HG03103 (cell line): ENCODE results near the gene PERCC1.

Source experiments
- ATAC-seq: cut with Tn5 transposase; IDR thresholded peaks from one replicate; pipeline ENCODE4 v1.9.1; 2021; ENCODE audit warnings: low read depth; ENCODE audit not compliant: unreplicated experiment

The PERCC1 gene

DNA sequence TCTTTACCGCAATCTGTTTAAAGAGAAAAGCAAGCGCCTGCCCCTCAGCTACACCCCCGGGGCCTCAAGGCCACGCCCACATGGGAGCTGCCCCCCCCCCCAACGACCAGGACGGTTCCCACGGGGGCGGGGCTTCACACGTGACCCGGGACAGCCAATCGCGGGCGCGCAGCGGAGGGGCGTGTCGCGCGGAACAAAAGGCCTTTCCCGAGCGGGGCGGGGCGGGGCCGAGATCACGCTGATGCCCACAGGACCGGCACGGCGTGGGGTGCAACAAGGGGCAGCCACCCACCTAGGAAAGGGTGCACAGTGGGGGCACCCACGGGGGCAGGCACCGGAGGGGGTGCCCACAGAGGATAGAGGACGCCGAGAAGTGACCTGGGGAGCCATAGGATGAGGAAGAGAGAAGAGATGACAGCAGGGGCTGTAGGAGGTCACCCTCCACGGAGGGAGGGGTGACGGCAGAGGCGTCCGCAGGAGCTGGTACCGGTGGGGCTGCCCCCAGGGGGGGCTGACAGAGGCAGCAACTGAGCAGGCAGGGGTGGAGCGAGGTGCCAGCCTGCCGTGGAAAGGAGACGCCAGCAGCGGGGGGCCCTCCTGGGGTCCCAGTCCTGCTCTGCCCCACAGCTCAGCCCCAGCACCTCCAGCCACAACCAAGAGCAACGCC lies 22.6 kb upstream of the PERCC1 start:
- peak; percentile 72 for ATAC-seq

DNA sequence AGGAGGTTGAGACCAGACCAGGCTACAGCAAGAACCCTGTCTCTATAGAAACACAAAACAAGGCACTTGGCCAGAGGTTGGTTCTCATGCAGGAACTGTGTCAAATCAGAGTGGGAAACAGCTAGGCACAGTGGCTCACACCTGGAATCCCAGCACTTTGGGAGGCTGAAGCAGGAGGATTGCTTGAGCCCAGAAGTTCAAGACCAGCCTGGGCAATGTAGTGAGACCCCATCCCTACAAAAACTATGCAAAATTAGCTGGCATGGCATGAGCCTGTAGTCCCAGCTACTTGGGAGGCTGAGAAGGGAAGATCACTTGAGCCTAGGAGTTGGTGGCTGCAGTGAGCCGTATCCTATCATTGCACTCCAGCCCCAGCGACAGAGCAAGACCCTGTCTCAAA lies 18.0 kb upstream of the PERCC1 start:
- no peak for ATAC-seq

DNA sequence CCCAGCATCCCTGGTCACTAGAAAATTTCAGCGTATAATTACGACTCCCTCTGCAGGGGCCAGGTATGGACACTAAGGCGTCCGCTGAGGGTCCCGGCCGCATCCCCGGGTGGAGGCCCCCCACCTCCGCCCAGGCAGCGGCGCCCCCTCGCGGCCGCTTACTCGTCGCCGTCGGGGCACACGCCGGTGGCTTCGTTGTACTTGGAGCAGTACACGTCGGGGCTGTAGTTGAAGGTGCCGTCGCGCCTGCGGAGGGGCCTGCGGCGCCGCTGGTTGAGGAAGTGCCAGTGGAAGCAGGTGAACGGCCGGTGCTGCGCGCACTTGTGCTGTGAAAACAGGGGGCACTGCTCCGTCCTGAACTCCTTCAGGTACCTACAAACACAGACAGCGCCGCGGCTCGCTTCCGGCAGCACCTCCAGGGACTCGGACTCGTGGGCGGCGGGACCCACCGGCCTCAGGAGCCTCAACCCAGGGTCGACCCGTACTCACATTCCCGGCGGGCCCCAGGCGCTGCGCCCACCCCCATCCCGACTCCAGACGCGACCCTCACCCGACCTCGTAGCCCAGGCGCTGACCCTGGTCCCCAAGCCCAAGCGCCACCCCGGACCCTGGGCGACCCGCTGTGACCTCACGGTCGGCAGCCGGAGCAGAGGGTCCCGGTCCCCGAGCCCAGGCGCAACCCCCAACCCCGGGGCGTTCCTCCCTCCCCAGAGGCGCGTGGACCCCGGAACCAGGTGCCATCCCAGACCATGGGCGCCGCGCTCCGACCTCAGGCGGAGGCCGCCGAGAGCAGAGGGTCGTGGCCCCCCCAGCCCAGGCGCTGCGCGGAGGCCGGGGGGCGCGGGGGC lies 17.0 kb upstream of the PERCC1 start:
- no peak for ATAC-seq

DNA sequence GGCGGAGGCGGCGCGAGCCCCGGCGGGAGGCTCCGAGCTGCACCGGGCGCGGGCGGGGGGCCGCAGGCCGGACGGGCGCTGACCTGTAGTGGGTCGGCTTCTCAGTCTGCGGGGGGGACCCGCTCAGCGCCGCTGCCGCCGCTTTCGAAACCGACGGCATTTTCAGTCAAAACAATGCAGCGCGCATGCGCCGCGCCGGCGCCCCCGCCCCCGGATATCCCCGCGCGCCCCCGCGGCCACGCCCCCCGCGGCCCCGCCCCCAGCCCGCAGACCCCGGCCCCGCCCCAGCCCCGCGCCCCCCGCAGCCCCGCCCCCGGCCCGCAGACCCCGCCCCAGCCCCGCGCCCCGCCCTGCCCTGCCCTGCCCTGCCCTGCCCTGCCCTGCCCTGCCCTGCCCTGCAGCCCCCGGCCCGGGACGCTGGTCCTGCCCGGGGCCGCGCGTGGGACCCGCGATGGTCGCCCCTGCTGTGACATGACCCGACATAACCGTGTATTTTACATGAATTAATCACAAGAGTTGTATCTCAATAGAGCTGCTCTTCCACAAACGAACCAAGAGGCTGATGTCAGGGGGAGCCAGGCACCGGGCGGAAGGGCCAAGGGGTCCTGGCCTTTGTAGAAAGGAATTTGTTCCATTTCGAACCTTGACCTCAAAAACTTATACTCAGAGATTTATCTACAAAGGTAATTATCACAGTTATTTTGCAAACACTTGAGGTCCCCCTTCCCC lies 16.2 kb upstream of the PERCC1 start, which contains the start of gene UNKL:
UNKL (minus strand) TSS at position 173 of the 729 bp plus-strand sequence; CDS start at position 160, 13 bp downstream.
- ATAC-seq = no peak

DNA sequence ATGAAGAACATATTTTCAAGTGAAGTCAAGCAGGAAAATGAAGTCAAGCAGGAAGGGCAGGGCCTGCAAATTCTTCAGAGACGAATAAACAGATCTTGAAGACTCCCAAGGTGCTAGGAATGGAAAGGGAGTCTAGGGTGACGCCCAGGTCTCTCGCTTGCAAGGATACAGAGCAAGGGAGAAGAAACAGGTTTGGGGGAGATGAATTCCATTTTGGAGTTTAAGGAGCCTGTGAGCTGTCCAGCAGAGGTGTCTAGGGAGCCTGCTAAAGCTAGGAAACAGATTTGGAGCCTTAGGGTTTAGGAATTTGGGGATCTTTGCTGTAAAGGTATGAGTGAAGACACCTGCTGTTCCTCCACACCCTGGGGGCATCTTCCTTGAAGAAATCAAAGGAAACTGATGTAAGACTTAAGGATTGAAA lies 14.3 kb upstream of the PERCC1 start:
- ATAC-seq = no peak

DNA sequence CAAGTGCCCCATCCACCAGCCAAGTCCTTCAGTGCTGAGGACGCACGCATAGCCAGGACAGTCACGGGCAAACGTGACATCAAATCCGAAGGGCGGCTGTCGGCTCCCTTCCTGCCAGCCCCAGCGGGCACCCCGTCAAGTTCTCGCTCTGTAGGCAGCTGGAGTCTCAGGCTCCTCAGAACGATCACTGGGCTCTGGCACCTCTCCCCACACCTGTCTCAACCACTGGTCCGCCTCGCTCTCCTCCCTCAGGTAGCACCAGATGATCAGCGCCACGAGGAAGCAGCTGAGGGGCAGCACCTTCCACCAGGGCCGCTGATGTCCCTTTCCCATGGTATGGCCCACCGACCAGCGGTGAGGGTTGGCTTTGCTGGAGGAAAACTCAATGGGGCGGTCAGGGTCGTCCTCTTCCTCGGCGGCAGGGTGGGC lies 10.8 kb upstream of the PERCC1 start:
- ATAC-seq = peak; percentile 6

DNA sequence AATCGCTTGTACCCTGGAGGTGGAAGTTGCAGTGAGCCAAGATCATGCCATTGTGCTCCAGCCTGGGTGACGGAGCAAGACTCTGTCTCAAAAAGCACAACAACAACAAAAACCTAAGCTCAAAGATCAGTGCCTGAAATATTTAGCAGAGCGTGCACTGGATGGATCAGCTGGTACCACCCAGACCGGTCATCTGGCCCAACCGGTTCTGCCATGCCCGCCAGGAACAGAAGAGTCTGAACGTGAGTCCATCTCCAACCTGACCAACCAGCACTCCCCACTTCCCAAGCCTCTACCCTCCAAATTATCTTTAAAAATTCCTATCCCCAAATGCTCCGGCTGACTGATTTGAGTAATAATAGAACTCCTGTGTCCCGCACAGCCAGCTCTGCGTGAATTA lies 8.8 kb upstream of the PERCC1 start:
- ATAC-seq = no peak

DNA sequence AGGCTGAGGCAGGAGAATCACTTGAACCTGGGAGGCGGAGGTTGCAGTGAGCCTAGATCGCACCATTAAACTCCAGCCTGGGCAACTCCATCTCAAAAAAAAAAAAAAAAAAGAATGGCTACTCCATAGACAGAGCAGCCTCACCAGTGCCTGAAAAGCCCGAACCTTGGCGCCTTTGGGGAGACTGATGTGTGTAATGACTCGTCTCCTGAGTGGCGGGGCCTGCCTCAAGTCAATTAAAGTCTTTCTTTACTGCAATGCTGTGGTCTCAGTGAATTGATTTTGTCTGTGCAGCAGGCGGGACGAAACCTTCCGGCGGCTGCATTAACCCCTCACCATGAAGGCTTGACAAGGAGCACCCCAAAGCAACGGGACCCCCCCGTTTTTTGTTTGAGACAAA lies 6.8 kb upstream of the PERCC1 start:
- no peak for ATAC-seq

DNA sequence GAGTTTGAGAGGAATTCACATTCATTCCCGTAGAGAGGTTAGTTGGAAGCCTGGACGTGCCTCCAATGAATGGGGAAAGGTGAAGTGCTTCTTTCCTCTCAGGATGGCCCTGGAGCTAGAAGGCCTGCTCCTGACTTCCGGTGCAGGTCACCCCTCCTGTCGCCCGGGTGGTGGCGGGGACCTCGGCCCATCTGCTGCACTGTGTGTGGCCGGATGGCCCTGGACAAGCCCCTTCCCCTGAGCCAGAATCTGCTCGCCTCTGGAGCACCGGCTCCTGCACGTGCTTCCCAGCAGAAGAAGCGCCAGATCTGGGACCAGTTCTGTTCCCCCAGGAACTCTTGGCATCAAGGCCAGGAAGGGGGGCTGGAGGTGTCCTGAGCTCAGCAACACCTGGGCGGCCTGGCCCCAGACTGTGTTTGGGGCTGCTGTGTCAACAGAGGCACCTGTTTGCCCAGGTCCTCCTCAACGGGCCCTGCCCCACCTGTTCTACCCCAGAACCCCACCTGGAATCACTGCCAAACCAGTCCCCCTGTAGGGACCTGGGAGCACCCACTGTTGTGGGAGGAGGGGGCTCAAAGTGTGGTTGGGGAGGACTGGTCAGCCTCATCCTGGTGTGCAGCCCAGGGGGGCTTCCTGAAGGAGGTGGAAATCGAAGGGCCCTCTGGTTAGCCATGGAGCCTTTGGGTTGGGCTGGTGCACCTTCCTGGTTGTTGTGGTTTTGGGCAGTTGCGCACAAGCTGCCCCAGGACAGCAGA lies 5.1 kb upstream of the PERCC1 start:
- ATAC-seq = no peak

DNA sequence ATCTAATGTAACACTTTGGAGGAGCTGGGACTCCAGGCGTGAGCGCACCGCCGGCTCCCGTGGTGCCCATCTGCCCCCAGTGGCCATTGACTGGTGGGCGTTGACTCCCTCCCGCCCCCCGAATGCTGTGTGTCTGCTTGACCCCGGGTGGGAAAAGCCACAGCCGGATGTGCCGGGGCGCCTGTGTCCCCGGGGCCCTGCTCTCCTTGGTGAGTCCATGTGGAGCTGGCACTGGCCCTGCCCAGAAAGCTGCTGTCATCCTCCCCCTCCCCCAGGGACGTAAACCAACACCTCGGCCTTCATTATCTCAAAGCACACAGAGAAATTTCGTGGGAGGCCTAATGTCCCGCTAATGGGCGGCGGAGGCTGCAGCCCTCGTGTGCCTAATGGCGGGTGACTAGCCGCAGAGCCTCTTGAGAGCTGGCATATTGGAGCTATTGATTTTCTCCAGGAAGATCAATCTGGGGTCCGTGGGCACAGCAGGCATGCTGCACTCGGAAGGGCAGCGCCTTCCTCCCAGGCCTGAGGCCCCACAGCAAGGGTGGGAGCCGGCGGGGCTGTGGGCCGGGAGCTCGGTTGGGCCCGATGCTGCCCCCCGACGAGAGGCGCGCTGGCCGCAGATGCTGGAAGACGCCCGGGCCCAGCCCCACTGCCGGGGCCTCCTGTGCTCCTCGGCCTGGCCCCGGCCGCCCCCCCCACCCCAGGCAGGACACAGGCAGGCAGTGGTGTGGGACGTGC lies 4.0 kb upstream of the PERCC1 start:
- ATAC-seq = no peak

DNA sequence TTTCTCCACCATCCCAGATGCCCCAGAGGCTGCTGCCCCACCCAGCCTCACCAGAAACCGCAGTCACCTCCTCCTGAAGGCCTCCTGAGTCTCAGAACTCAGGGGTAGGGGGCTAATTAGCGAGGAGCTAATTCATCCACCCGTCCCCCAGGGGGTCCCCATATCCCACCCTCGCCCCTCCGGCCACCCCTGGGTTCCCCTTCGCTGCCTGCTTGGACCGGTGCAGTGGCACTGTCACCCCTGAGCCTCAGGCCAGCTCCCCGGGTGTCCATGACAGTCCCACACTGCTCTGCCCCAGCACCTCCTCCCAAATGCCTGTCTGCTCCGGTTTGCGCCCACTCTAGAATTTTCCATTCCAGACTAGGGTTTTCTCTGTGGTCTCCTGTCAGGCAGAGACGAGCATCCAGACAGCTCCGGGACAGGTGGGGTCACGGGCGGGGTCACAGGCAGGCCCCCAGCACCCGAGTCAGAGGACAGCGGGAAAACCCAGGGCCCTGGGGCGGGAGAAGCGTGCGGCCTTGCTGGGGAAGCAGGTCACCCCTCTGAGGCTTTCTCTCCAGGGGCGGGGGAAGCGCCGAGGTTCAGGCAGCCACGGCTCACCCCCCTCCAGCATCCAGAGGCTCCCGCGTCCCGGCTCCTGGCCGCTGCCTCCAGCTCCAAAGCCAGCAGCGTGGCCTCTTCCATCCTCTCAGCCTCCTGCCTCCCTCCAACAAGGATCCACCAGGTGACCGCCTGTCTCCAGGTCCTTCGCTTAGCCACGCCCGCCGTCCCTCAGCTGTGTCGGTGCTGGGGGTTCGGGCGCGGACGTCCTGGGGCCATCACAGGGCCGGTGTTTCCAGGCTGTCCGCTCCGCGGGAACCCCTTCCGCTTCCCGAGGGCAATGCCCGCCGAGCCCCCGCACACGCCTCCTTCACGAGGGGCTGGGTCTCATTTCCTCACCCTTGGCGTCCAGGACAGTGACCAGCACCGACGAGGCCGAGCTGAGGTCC lies 3.1 kb upstream of the PERCC1 start:
- no peak for ATAC-seq

DNA sequence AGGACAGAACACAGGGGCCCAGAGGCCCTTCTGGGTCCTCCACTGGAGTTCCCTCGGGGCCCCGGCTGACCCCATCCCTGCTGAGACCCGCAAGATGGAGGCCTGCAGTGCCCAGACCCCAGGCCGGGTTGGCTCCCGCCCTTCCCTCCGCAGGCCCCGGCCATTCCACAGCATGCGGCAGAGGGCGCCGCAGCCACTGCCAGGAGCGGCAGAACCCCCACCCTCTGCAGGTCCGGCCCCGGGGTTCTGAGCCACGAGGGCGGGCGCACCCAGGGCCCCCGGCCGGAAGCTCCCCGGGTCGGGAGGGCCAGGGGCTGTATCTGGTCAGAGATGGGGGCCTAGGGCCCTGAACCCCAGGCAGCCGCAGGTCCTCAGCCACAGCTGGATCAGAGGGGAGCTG lies 2.4 kb upstream of the PERCC1 start:
- ATAC-seq = no peak

DNA sequence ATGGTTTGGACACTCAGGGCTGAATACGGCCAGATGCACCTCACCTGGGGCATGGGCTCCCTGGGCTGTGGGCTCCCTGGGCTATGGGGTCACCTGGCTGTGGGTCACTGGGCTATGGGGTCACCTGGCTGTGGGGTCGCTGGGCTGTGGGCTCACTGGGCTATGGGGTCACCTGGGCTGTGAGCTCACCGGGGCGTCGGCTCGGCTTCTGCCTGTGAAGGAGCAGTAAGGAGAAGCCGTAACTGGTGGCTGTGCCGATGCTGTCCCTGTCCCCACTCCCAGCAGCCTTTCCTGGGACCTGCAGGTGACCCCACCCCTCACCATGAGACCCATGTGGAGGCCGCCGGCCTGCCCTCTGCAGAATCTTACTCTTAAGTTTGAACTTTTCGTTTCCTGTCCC lies 1.9 kb upstream of the PERCC1 start:
- ATAC-seq = no peak

DNA sequence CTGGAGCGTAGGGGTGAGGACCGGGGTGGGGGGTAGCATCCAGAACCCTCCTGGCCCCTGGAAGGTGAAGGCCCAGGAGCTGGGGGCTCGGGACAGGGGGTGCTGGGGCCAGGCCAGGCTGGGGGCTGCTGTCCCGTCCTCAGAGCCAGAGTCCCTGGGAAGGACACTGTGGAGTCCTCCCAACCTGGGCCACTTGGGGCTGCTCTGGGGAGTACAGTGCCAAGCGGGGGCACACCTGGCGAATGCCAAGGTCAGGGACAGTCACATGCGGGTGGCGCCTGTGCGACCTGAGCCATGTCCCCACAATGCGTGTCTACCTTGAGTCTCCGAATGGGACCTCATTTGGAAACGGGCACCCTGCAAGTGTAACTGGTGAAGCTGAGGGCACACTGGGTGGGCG lies 1.2 kb upstream of the PERCC1 start:
- no peak for ATAC-seq

DNA sequence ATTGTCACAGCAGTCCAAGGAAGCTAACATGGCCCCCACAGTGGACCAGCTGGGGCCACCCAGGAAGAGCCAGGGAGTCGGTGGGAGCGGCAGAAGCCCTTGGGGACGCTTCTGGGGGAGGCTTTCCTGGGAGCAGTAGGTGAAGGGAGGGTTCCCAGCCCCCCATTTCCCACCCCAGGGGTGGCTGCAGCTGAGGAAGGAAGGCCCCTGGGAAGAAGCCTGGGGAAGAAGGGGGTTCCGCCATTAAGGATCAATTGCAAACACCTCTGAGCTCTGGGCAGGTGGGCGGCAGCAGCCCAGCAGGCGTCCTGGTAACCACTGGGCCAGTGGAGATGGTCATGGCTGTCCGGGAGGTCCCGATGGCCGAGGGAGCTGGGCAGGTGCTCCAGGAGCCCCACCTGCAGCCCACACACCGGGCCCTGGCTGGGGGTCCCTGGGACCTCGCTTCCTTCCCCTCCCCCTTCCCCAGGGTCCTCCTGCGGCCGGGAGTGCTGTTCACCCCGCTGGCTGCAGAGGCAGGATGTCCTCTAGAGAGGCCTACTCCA lies 592 bp upstream of the PERCC1 start:
- ATAC-seq = no peak

DNA sequence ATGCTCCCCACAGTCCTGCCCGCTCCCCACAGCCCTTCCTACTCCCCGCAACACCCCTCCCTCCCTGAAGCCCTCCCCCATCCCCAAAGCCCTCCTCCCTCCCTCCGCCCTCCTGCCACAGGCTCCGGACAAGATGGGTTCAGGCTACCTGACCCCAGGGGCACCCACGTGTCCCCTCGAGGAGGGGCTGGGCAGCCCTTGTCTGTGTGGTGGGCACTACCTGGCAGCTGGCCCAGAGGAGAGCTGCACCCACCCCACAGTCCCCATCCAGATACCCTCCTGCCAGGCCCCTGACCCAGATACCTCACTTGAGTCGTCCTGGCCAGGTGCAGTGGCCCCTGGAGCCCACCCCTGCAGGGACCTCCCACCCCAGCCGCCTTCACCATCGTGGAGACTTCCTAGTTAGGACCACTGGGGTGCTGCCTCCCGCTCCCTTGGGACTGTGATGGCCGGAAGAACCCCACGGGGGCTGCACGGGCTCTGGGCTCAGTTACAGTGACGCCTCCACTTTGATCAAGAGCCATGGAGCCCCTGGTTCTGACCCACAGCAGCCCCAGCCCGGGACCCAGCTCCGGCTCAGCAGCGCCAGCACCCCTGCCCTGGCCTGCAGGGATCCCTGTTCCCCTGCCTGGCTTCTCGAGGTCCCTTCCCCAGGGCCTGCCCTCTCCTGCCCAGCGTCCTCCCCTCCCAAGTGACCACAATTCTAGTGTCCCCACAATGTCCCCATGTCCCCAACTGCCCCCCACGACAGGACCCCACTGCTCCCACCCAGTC lies 806 bp downstream of the PERCC1 start:
- ATAC-seq = no peak

DNA sequence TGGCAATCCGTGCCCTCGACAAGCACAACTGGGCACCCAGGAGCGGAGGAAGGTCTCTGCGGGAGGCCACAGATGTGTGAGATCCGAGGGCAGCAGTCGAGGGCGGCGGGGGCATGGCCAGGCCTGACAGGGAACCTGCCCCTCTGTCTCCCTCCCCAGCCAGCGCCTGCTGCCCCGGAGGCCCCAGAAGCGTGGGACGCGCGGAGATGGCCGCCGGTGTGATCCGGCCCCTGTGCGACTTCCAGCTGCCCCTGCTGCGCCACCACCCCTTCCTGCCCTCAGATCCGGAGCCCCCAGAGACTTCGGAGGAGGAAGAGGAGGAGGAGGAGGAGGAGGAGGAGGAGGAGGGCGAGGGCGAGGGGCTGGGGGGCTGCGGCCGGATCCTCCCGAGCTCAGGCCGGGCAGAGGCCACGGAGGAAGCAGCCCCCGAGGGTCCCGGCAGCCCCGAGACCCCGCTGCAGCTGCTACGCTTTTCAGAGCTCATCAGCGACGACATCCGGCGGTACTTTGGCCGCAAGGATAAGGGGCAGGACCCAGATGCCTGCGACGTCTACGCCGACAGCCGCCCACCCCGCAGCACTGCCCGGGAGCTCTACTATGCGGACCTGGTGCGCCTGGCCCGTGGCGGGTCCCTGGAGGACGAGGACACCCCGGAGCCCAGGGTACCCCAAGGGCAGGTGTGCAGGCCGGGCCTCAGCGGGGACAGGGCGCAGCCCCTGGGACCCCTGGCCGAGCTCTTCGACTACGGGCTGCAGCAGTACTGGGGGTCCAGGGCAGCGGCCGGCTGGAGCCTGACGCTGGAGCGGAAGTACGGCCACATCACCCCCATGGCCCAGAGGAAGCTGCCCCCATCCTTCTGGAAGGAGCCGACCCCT lies 1.7 kb downstream of the PERCC1 start:
- no peak for ATAC-seq
